GM21447 (cell line): ENCODE measurements around the gene SH3RF3.

Experiments
- ATAC-seq: cut with Tn5 transposase; IDR thresholded peaks from one replicate; pipeline ENCODE4 v1.9.1; 2021; ENCODE audit not compliant: unreplicated experiment

SH3RF3 gene

GRCh38 chr2:109176928-109177327 is 47.9 kb downstream of the SH3RF3 start:
- no peak for ATAC-seq

- ATAC-seq, result no peak
Measured at GRCh38 chr2:109177635-109178034, 48.6 kb downstream of the SH3RF3 start.

- no peak for ATAC-seq
Measured at GRCh38 chr2:109178968-109179367, 50.0 kb downstream of the SH3RF3 start.

GRCh38 chr2:109180786-109181185 is 51.8 kb downstream of the SH3RF3 start:
- no peak for ATAC-seq

- no peak for ATAC-seq
Measured at GRCh38 chr2:109182426-109182825, 53.4 kb downstream of the SH3RF3 start.

GRCh38 chr2:109183871-109184270 is 54.9 kb downstream of the SH3RF3 start:
- ATAC-seq, result no peak

GRCh38 chr2:109184368-109184767 is 55.4 kb downstream of the SH3RF3 start:
- ATAC-seq, result no peak

- no peak for ATAC-seq
Measured at GRCh38 chr2:109185338-109185737, 56.3 kb downstream of the SH3RF3 start.

GRCh38 chr2:109185821-109186570 is 57.0 kb downstream of the SH3RF3 start:
- ATAC-seq, result no peak

GRCh38 chr2:109186656-109187250 is 57.7 kb downstream of the SH3RF3 start:
- ATAC-seq, result no peak

- no peak for ATAC-seq
Measured at GRCh38 chr2:109187711-109188495, 58.9 kb downstream of the SH3RF3 start.

GRCh38 chr2:109188496-109188890 is 59.5 kb downstream of the SH3RF3 start:
- ATAC-seq, result no peak

- no peak for ATAC-seq
Measured at GRCh38 chr2:109188898-109189297, 59.9 kb downstream of the SH3RF3 start.

GRCh38 chr2:109189751-109190150 is 60.7 kb downstream of the SH3RF3 start:
- ATAC-seq, result no peak

- no peak for ATAC-seq
Measured at GRCh38 chr2:109193807-109194619, 65.0 kb downstream of the SH3RF3 start.

GRCh38 chr2:109194620-109194937 is 65.6 kb downstream of the SH3RF3 start:
- no peak for ATAC-seq

GRCh38 chr2:109195193-109196045 is 66.4 kb downstream of the SH3RF3 start:
- ATAC-seq, result no peak

GRCh38 chr2:109196081-109196875 is 67.3 kb downstream of the SH3RF3 start:
- no peak for ATAC-seq
